HPDE6-E6E7 (cell line): ENCODE results near the gene NCR3LG1.
A peak's percentile ranks its signal among the peaks of the same experiment; 100 is the strongest.

Source experiments
- DNase-seq: peaks from one replicate; pipeline ENCODE4 v3.0.0; 2011; ENCODE audit warnings: missing footprints; ENCODE audit errors: extremely low spot score

Gene NCR3LG1

GRCh38 chr11:17369684-17370243 is 18.2 kb downstream of the NCR3LG1 start:
- no peak for DNase-seq

- DNase-seq: no peak
Observed at GRCh38 chr11:17371614-17372013, 20.0 kb downstream of the NCR3LG1 start.

- DNase-seq: no peak
Observed at GRCh38 chr11:17375547-17375946, 23.9 kb downstream of the NCR3LG1 start.

GRCh38 chr11:17376493-17376892 is 24.9 kb downstream of the NCR3LG1 start:
- no peak for DNase-seq

GRCh38 chr11:17378655-17379054 is 27.1 kb downstream of the NCR3LG1 start:
- no peak for DNase-seq

- DNase-seq: no peak
Observed at GRCh38 chr11:17379383-17380180, 28.0 kb downstream of the NCR3LG1 start.

GRCh38 chr11:17381156-17381555 is 29.6 kb downstream of the NCR3LG1 start:
- DNase-seq: no peak

GRCh38 chr11:17382046-17382728 is 30.6 kb downstream of the NCR3LG1 start:
- DNase-seq: no peak

- no peak for DNase-seq
Observed at GRCh38 chr11:17383461-17383860, 31.9 kb downstream of the NCR3LG1 start.

- DNase-seq: peak; percentile 10
Observed at GRCh38 chr11:17384002-17384511, 32.5 kb downstream of the NCR3LG1 start.

- DNase-seq: no peak
Observed at GRCh38 chr11:17385492-17385891, 33.9 kb downstream of the NCR3LG1 start.

GRCh38 chr11:17385926-17386325 is 34.3 kb downstream of the NCR3LG1 start:
- DNase-seq: no peak

GRCh38 chr11:17386331-17387084 is 34.9 kb downstream of the NCR3LG1 start:
- DNase-seq: peak; percentile 25

GRCh38 chr11:17387254-17387653 is 35.7 kb downstream of the NCR3LG1 start:
- no peak for DNase-seq

- DNase-seq: no peak
Observed at GRCh38 chr11:17387811-17388210, 36.2 kb downstream of the NCR3LG1 start.

- no peak for DNase-seq
Observed at GRCh38 chr11:17388609-17389210, 37.1 kb downstream of the NCR3LG1 start, which contains the start of gene KCNJ11. Gene KCNJ11, minus strand, starts transcription at chr11:17388659. Its CDS starts 568 bp downstream, at chr11:17388091.

- peak; percentile 54 for DNase-seq
Observed at GRCh38 chr11:17389211-17389956, 37.8 kb downstream of the NCR3LG1 start.

- no peak for DNase-seq
Observed at GRCh38 chr11:17389957-17390649, 38.5 kb downstream of the NCR3LG1 start.

GRCh38 chr11:17391493-17392355 is 40.1 kb downstream of the NCR3LG1 start:
- DNase-seq: no peak
